ENCODE measurements around the gene EHHADH.

EHHADH gene

GRCh38 chr3:185152410-185153170 lies 101.3 kb downstream of the EHHADH start, which contains the start of gene C3orf70:
TSS of gene C3orf70 (minus strand) at chr3:185153060. CDS start at chr3:185152823, 237 bp downstream.
- no peak for TF ChIP-seq SIN3A (IDR thresholded peaks at IDR 0.05; ENCODE audit: borderline replicate concordance, insufficient read depth, low read length)
- TF ChIP-seq FOXP2 (optimal IDR thresholded peaks at IDR 0.05; ENCODE audit: borderline replicate concordance, extremely low read depth, extremely low read length, insufficient read depth), result no peak

GRCh38 chr3:185151964-185152409 lies 101.9 kb downstream of the EHHADH start:
- no peak for TF ChIP-seq SIN3A (IDR thresholded peaks at IDR 0.05; ENCODE audit: borderline replicate concordance, insufficient read depth, low read length)
- TF ChIP-seq REST (IDR thresholded peaks at IDR 0.05; ENCODE audit: insufficient read depth in 1 of 2, low read depth in 2 of 2, low read length in 2 of 2), result no peak
- no peak for TF ChIP-seq FOXP2 (optimal IDR thresholded peaks at IDR 0.05; ENCODE audit: borderline replicate concordance, extremely low read depth, extremely low read length, insufficient read depth)
- no peak for TF ChIP-seq POLR2AphosphoS5 (IDR thresholded peaks at IDR 0.05; ENCODE audit: low read depth, low read length)
- no peak for TF ChIP-seq TAF1 (IDR thresholded peaks at IDR 0.05; ENCODE audit: borderline replicate concordance, insufficient read depth, low read length)

GRCh38 chr3:185151101-185151963 lies 102.5 kb downstream of the EHHADH start:
- TF ChIP-seq FOXP2 (optimal IDR thresholded peaks at IDR 0.05; ENCODE audit: borderline replicate concordance, extremely low read depth, extremely low read length, insufficient read depth) (no peak), REST (IDR thresholded peaks at IDR 0.05; ENCODE audit: insufficient read depth in 1 of 2, low read depth in 2 of 2, low read length in 2 of 2) (no peak), POLR2AphosphoS5 (IDR thresholded peaks at IDR 0.05; ENCODE audit: low read depth, low read length) (no peak), TAF1 (IDR thresholded peaks at IDR 0.05; ENCODE audit: borderline replicate concordance, insufficient read depth, low read length) (no peak), SIN3A (IDR thresholded peaks at IDR 0.05; ENCODE audit: borderline replicate concordance, insufficient read depth, low read length) (no peak)

GRCh38 chr3:185150561-185150960 lies 103.3 kb downstream of the EHHADH start:
- TF ChIP-seq REST (IDR thresholded peaks at IDR 0.05; ENCODE audit: insufficient read depth in 1 of 2, low read depth in 2 of 2, low read length in 2 of 2) (no peak), SIN3A (IDR thresholded peaks at IDR 0.05; ENCODE audit: borderline replicate concordance, insufficient read depth, low read length) (no peak), FOXP2 (optimal IDR thresholded peaks at IDR 0.05; ENCODE audit: borderline replicate concordance, extremely low read depth, extremely low read length, insufficient read depth) (no peak), POLR2AphosphoS5 (IDR thresholded peaks at IDR 0.05; ENCODE audit: low read depth, low read length) (no peak)

- TF ChIP-seq POLR2AphosphoS5 (IDR thresholded peaks at IDR 0.05; ENCODE audit: low read depth, low read length) (no peak), REST (IDR thresholded peaks at IDR 0.05; ENCODE audit: insufficient read depth in 1 of 2, low read depth in 2 of 2, low read length in 2 of 2) (no peak), SIN3A (IDR thresholded peaks at IDR 0.05; ENCODE audit: borderline replicate concordance, insufficient read depth, low read length) (no peak), FOXP2 (optimal IDR thresholded peaks at IDR 0.05; ENCODE audit: borderline replicate concordance, extremely low read depth, extremely low read length, insufficient read depth) (no peak), TAF1 (IDR thresholded peaks at IDR 0.05; ENCODE audit: borderline replicate concordance, insufficient read depth, low read length) (no peak)
Observed at GRCh38 chr3:185149591-185149990, 104.3 kb downstream of the EHHADH start.
